Calu3 (cell line): Measurements from ENCODE around the gene SARS2. TPM values are rescaled to one million over a fixed set of nuclear protein-coding genes. Genes with fewer than 3 reads are reported as not detected.

Experiments used
- BruUV-seq: library from RNA; stranded (reverse); fragments of 400-500 nt; replicated peaks from 2 replicates; lab custom pipeline; 2021; lab: Mats Ljungman, UMichigan
- CTCF ChIA-PET: fragments of 300-600 bp; sonication (Branson Sonifier 250); formaldehyde crosslinking; loops from one replicate; lab custom pipeline; 2022; ENCODE audit warnings: antibody characterized with exemption; lab: Charles Lee
- DNase-seq: peaks from one replicate; pipeline ENCODE4 v3.0.0; 2022
- H3K27ac Mint-ChIP-seq: one replicate; pipeline ENCODE4 v1.8.0; 2022; ENCODE audit warnings: mixed read lengths; ENCODE audit not compliant: unreplicated experiment
- H3K27me3 Mint-ChIP-seq: one replicate; pipeline ENCODE4 v1.8.0; 2022; ENCODE audit warnings: mixed read lengths; ENCODE audit not compliant: unreplicated experiment
- H3K36me3 Mint-ChIP-seq: one replicate; pipeline ENCODE4 v1.8.0; 2022; ENCODE audit warnings: mild to moderate bottlenecking, moderate library complexity, mixed read lengths; ENCODE audit not compliant: insufficient read depth, unreplicated experiment
- H3K4me1 Mint-ChIP-seq: one replicate; pipeline ENCODE4 v1.8.0; 2022; ENCODE audit warnings: mild to moderate bottlenecking, low read depth, mixed read lengths; ENCODE audit not compliant: unreplicated experiment
- H3K4me3 Mint-ChIP-seq: one replicate; pipeline ENCODE4 v1.8.0; 2022; ENCODE audit warnings: mild to moderate bottlenecking, low read depth, moderate library complexity, mixed read lengths; ENCODE audit not compliant: unreplicated experiment
- H3K9me3 Mint-ChIP-seq: one replicate; pipeline ENCODE4 v1.8.0; 2022; ENCODE audit warnings: low read depth, mixed read lengths; ENCODE audit not compliant: unreplicated experiment
- intact Hi-C: fragments of 100-400 bp; cut with micrococcal nuclease; formaldehyde crosslinking; loops from one replicate; pipeline ENCODE4 v1.10.0; 2022; ENCODE audit not compliant: unreplicated experiment
- total RNA-seq: library from RNA; stranded (reverse); gene quantifications from 2 replicates; pipeline ENCODE4 v1.2.3, GENCODE V29; 2022
- TF ChIP-seq, protein P1 (sequence below): fragments of 200-600 bp; IDR thresholded peaks from one replicate; pipeline ENCODE4 v1.8.0; 2022; ENCODE audit warnings: antibody characterized with exemption; ENCODE audit not compliant: unreplicated experiment

SARS2 gene
- total RNA-seq, 1 experiment from 2014 or later: 52.1 TPM

DNA sequence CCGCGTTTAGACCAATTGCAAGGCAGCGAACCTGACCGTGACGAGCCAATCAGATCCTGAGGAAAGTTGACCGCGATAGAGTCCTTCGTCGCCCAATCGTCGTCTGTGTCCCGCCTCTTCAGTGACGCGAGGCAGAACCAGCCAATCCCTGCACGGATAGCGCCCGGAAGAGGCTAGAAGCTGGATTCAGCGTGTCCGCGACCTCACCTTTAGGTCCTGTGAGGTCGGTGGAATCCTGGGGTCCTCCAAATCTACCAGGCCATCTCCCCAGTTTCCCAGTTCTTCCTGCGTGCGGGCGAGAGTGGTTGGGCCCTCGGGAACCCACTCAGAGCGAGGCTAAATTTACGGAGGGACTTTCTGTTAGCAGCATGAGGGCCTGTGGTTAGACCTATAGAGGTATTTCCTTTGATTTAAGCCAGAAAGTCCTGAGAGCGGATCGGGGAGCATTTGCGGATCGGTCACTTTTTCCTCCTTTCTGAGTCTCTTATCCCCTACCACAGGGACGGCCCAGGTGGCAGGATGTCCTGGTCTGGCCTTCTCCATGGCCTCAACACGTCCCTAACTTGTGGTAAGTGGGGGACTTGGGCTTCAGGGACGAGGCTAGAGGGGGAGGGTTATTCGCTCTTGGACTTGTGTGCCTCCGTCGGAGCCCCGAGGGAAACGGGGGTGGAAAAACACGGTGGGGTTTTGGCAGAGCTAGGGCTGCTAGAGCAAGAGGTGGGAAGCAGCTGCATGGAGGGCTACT, 385 bp upstream of the SARS2 start, which contains the start of gene MRPS12:
MRPS12 (plus strand) TSS at position 169 of the 745 bp plus-strand sequence; CDS start at position 520, 351 bp downstream.
- TSS peak; percentile 84 for BruUV-seq
- peak within 1 kb of the TSS; percentile 98 for H3K4me3 Mint-ChIP-seq
- peaks cover 2% of the 10 kb centered on the region for H3K9me3 Mint-ChIP-seq
- no peaks in the 10 kb centered on the region for H3K27me3 Mint-ChIP-seq
- intact Hi-C loops: loop anchor here (1.0 to 10.0 kb wide), 4 partner anchors 81 to 529 kb away; partner anchors contain the start of gene FAM98C
- TF ChIP-seq, protein P1, sequence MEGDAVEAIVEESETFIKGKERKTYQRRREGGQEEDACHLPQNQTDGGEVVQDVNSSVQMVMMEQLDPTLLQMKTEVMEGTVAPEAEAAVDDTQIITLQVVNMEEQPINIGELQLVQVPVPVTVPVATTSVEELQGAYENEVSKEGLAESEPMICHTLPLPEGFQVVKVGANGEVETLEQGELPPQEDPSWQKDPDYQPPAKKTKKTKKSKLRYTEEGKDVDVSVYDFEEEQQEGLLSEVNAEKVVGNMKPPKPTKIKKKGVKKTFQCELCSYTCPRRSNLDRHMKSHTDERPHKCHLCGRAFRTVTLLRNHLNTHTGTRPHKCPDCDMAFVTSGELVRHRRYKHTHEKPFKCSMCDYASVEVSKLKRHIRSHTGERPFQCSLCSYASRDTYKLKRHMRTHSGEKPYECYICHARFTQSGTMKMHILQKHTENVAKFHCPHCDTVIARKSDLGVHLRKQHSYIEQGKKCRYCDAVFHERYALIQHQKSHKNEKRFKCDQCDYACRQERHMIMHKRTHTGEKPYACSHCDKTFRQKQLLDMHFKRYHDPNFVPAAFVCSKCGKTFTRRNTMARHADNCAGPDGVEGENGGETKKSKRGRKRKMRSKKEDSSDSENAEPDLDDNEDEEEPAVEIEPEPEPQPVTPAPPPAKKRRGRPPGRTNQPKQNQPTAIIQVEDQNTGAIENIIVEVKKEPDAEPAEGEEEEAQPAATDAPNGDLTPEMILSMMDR: no peak
- peak; percentile 98 for DNase-seq
- CTCF ChIA-PET: interaction anchor here (0.5 to 1.9 kb wide), 19 partner anchors 14 to 543 kb away, joined by 3 to 20 read pairs (median 5); partner anchors contain the start of genes ECH1, FAM98C, NFKBIB and RINL
- H3K36me3 Mint-ChIP-seq: peaks cover 77% of the 10 kb centered on the region
- H3K27ac Mint-ChIP-seq: peak within 1 kb of the TSS; percentile 93
- peaks cover 23% of the 10 kb centered on the region for H3K4me1 Mint-ChIP-seq

- peaks cover 23% of the 10 kb centered on the region for H3K4me1 Mint-ChIP-seq
- DNase-seq: no peak
- H3K4me3 Mint-ChIP-seq: no peak overlapping the region
- TF ChIP-seq, protein P1: no peak
- intact Hi-C loops: no loop called here
- H3K27ac Mint-ChIP-seq: peak overlapping the region; percentile 53
- peaks cover 67% of the 10 kb centered on the region for H3K36me3 Mint-ChIP-seq
- CTCF ChIA-PET: no interaction called here
- no peaks in the 10 kb centered on the region for H3K27me3 Mint-ChIP-seq
- no TSS peak for BruUV-seq
- peaks cover 2% of the 10 kb centered on the region for H3K9me3 Mint-ChIP-seq
These were observed 2.1 kb downstream of the SARS2 start for GRCh38 chr19:38928391-38929001.

DNA sequence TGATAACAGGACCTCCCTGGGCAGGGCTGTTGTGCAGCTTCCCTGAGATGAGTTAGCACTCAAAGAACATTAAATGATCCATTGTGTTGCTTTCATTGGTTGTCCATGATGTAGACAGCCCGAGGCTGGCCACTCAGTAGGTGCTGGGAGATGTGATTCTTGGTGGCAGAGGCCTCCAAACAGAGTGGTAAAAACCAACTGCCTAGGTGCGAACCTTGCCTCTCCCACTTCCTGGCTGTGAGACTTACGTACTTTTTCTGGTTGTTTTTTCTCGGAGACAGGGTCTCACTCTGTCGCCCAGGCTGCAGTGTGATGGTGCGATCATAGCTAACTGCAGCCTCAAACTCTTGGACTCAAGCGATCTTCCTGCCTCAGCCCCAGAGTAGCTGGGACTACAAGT, 6.2 kb downstream of the SARS2 start:
- no peak overlapping the region for H3K27ac Mint-ChIP-seq
- CTCF ChIA-PET: interaction anchor here (0.7 to 1.0 kb wide), 2 partner anchors 12 to 72 kb away, joined by 3 to 4 read pairs; partner anchors contain the start of gene CCER2
- peaks cover 33% of the 10 kb centered on the region for H3K36me3 Mint-ChIP-seq
- no TSS peak for BruUV-seq
- no peak overlapping the region for H3K4me3 Mint-ChIP-seq
- TF ChIP-seq, protein P1: no peak
- H3K9me3 Mint-ChIP-seq: no peaks in the 10 kb centered on the region
- H3K4me1 Mint-ChIP-seq: peaks cover 12% of the 10 kb centered on the region
- intact Hi-C loops: no loop called here
- DNase-seq: no peak
- H3K27me3 Mint-ChIP-seq: no peaks in the 10 kb centered on the region

- Mint-ChIP-seq H3K9me3 (no peaks in the 10 kb centered on the region), H3K27ac (no peak overlapping the region), H3K27me3 (no peaks in the 10 kb centered on the region), H3K36me3 (peaks cover 18% of the 10 kb centered on the region), H3K4me1 (no peaks in the 10 kb centered on the region), H3K4me3 (no peak overlapping the region)
- no peak for DNase-seq
- CTCF ChIA-PET: no interaction called here
- intact Hi-C loops: no loop called here
- TF ChIP-seq, protein P1: no peak
- BruUV-seq: no TSS peak
These were observed 8.1 kb downstream of the SARS2 start for GRCh38 chr19:38922482-38922881.
